H1 (cell line): ENCODE data around the gene GABRR1.

Experiments used
- POLR2A ChIP-seq, 2 experiments: IDR thresholded peaks; 1 replicate in 1 of 2; 2 replicates in 1 of 2; pipeline ENCODE4 v1.6.1; 2011; ENCODE audit warnings: low read depth in 2 of 2, low read length in 2 of 2, mild to moderate bottlenecking in 2 of 2; ENCODE audit errors: control extremely low read depth in 1 of 2
- RAD21 ChIP-seq, 2 experiments: IDR thresholded peaks in 1 of 2; conservative IDR thresholded peaks in 1 of 2; 2 replicates each; pipeline ENCODE4 v1.6.1; 2011; ENCODE audit warnings: low read depth in 2 of 2, low read length in 2 of 2, improper control_type of control experiment in 1 of 2, inconsistent platforms in 1 of 2, mild to moderate bottlenecking in 1 of 2, moderate library complexity in 1 of 2
- YY1 ChIP-seq: IDR thresholded peaks from 2 replicates; pipeline ENCODE4 v1.6.1; 2011; ENCODE audit warnings: low read depth, mild to moderate bottlenecking, low read length
- TF ChIP-seq, protein P1 (sequence below), 3 experiments: IDR thresholded peaks; 1 replicate in 2 of 3; 2 replicates in 1 of 3; pipeline versions ENCODE4 v1.5.1 to v1.6.1; 2011; ENCODE audit warnings: low read length in 3 of 3, mild to moderate bottlenecking in 3 of 3, inconsistent platforms in 2 of 3, low read depth in 1 of 3, moderate library complexity in 1 of 3; ENCODE audit not compliant: insufficient read depth in 1 of 3; ENCODE audit errors: control extremely low read depth in 1 of 3

DNA sequence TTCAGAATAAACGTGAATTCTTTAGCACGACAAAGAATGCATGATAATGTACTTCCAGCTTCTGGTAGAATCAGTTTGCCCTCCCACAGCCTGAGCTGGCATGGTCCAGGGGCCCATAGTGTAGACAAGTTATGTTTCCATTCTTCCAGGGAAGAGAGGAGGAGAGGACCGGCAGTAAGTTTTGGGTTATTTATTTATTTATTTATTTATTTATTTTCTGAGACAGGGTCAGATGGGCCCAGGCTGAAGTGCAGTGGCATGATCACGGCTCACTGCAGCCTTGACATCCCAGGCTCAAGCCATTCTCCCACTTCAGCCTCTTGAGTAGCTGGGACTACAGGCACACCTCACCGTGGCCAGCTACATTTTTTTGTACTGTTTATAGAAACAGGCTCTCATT is 4.7 kb downstream of the GABRR1 start:
- no peak for TF ChIP-seq POLR2A (IDR thresholded peaks at IDR 0.05; ENCODE audit: control extremely low read depth in 1 of 2, low read depth in 2 of 2, low read length in 2 of 2)
- TF ChIP-seq YY1, result no peak
- TF ChIP-seq, protein P1, sequence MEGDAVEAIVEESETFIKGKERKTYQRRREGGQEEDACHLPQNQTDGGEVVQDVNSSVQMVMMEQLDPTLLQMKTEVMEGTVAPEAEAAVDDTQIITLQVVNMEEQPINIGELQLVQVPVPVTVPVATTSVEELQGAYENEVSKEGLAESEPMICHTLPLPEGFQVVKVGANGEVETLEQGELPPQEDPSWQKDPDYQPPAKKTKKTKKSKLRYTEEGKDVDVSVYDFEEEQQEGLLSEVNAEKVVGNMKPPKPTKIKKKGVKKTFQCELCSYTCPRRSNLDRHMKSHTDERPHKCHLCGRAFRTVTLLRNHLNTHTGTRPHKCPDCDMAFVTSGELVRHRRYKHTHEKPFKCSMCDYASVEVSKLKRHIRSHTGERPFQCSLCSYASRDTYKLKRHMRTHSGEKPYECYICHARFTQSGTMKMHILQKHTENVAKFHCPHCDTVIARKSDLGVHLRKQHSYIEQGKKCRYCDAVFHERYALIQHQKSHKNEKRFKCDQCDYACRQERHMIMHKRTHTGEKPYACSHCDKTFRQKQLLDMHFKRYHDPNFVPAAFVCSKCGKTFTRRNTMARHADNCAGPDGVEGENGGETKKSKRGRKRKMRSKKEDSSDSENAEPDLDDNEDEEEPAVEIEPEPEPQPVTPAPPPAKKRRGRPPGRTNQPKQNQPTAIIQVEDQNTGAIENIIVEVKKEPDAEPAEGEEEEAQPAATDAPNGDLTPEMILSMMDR (IDR thresholded peaks at IDR 0.05; ENCODE audit: control extremely low read depth in 1 of 3, insufficient read depth in 1 of 3, low read depth in 1 of 3, low read length in 3 of 3), result no peak
- no peak for TF ChIP-seq RAD21 (IDR thresholded peaks at IDR 0.05 in 1 of 2, conservative IDR thresholded peaks at IDR 0.05 in 1 of 2; ENCODE audit: low read depth in 2 of 2, low read length in 2 of 2)
